SK-N-SH treated with all-trans-retinoic acid at 6 μM for 48 hours (cell line): ENCODE measurements around the gene SLC22A17.

Experiments used
- ATAC-seq: fragments of 200-7000 bp; cut with Tn5 transposase; 3 replicates; pipeline ENCODE4 v1.9.1; 2020; ENCODE audit warnings: mild to moderate bottlenecking, moderate library complexity
- ARNTL ChIP-seq: fragments of 450-650 bp; formaldehyde crosslinking; IDR thresholded peaks from 2 replicates; pipeline ENCODE4 v1.5.0; 2020; ENCODE audit warnings: low read depth, mild to moderate bottlenecking, moderate library complexity, borderline replicate concordance
- BACH2 ChIP-seq: fragments of 250-450 bp; sonication (Bioruptor Pico); IDR thresholded peaks from 2 replicates; pipeline ENCODE4 v1.9.0; 2021; ENCODE audit warnings: mild to moderate bottlenecking, borderline replicate concordance
- ESRRG ChIP-seq: fragments of 250-450 bp; sonication (Bioruptor Pico); IDR thresholded peaks from 2 replicates; pipeline ENCODE4 v1.6.1; 2021; ENCODE audit warnings: mild to moderate bottlenecking
- GLIS3 ChIP-seq: fragments of 250-450 bp; sonication (Bioruptor Pico); IDR thresholded peaks from 2 replicates; pipeline ENCODE4 v1.5.0; 2020; ENCODE audit warnings: mild to moderate bottlenecking, moderate library complexity
- ISL1 ChIP-seq: fragments of 250-450 bp; sonication (Bioruptor Pico); IDR thresholded peaks from 2 replicates; pipeline ENCODE4 v2.1.2; 2022; ENCODE audit warnings: mild to moderate bottlenecking, moderate library complexity
- OSR1 ChIP-seq: fragments of 250-450 bp; sonication (Bioruptor Pico); IDR thresholded peaks from 2 replicates; pipeline ENCODE4 v1.8.0; 2022; ENCODE audit warnings: moderate library complexity, mild to moderate bottlenecking, inconsistent platforms
- PPARA ChIP-seq: fragments of 250-450 bp; sonication (Bioruptor Pico); IDR thresholded peaks from 2 replicates; pipeline ENCODE4 v1.5.0; 2020; ENCODE audit warnings: mild to moderate bottlenecking, borderline replicate concordance
- RARB ChIP-seq: fragments of 250-450 bp; sonication (Bioruptor Pico); IDR thresholded peaks from 2 replicates; pipeline ENCODE4 v1.8.0; 2021; ENCODE audit warnings: mild to moderate bottlenecking, moderate library complexity
- SNAI2 ChIP-seq: fragments of 250-450 bp; sonication (Bioruptor Pico); IDR thresholded peaks from 2 replicates; pipeline ENCODE4 v1.5.0; 2020; ENCODE audit warnings: mild to moderate bottlenecking, moderate library complexity
- TCF4 ChIP-seq: fragments of 250-450 bp; sonication (Bioruptor Pico); IDR thresholded peaks from 2 replicates; pipeline ENCODE4 v1.8.0; 2021; ENCODE audit warnings: mild to moderate bottlenecking, moderate library complexity, borderline replicate concordance
- TOX ChIP-seq: fragments of 250-450 bp; sonication (Bioruptor Pico); IDR thresholded peaks from 2 replicates; pipeline ENCODE4 v1.8.0; 2021; ENCODE audit warnings: mild to moderate bottlenecking, moderate library complexity, borderline replicate concordance
- ZC3H10 ChIP-seq: fragments of 250-450 bp; sonication (Bioruptor Pico); IDR thresholded peaks from 2 replicates; pipeline ENCODE4 v1.5.1; 2021; ENCODE audit warnings: mild to moderate bottlenecking, moderate library complexity
- ZFP3 ChIP-seq: fragments of 250-450 bp; sonication (Bioruptor Pico); IDR thresholded peaks from 2 replicates; pipeline ENCODE4 v1.5.0; 2020; ENCODE audit warnings: mild to moderate bottlenecking, moderate library complexity
- ZFP30 ChIP-seq: fragments of 450-650 bp; formaldehyde crosslinking; IDR thresholded peaks from 2 replicates; pipeline ENCODE4 v1.5.0; 2022; ENCODE audit warnings: mild to moderate bottlenecking, moderate library complexity
- ZNF565 ChIP-seq: fragments of 450-650 bp; formaldehyde crosslinking; conservative IDR thresholded peaks from 2 replicates; pipeline ENCODE4 v1.5.0; 2020; ENCODE audit warnings: low read depth, mild to moderate bottlenecking, moderate library complexity
- ZNF8 ChIP-seq: fragments of 450-650 bp; formaldehyde crosslinking; IDR thresholded peaks from 2 replicates; pipeline ENCODE4 v1.5.0; 2020; ENCODE audit warnings: mild to moderate bottlenecking, moderate library complexity
- TF ChIP-seq, protein P1 (sequence below): fragments of 250-450 bp; sonication (Bioruptor Pico); IDR thresholded peaks from 2 replicates; pipeline ENCODE4 v1.5.0; 2020; ENCODE audit warnings: mild to moderate bottlenecking, moderate library complexity
- TF ChIP-seq, protein P2 (sequence below): fragments of 250-450 bp; sonication (Bioruptor Pico); IDR thresholded peaks from 2 replicates; pipeline ENCODE4 v1.8.0; 2021; ENCODE audit warnings: low read depth, mild to moderate bottlenecking, moderate library complexity, borderline replicate concordance
- TF ChIP-seq, protein P3 (sequence below): fragments of 250-450 bp; sonication (Bioruptor Pico); IDR thresholded peaks from 2 replicates; pipeline ENCODE4 v1.5.1; 2020; ENCODE audit warnings: low read depth, mild to moderate bottlenecking, moderate library complexity
- TF ChIP-seq, protein P4 (sequence below): fragments of 250-450 bp; sonication (Bioruptor Pico); IDR thresholded peaks from 2 replicates; pipeline ENCODE4 v1.8.0; 2020; ENCODE audit warnings: mild to moderate bottlenecking, moderate library complexity, borderline replicate concordance

Gene SLC22A17

DNA sequence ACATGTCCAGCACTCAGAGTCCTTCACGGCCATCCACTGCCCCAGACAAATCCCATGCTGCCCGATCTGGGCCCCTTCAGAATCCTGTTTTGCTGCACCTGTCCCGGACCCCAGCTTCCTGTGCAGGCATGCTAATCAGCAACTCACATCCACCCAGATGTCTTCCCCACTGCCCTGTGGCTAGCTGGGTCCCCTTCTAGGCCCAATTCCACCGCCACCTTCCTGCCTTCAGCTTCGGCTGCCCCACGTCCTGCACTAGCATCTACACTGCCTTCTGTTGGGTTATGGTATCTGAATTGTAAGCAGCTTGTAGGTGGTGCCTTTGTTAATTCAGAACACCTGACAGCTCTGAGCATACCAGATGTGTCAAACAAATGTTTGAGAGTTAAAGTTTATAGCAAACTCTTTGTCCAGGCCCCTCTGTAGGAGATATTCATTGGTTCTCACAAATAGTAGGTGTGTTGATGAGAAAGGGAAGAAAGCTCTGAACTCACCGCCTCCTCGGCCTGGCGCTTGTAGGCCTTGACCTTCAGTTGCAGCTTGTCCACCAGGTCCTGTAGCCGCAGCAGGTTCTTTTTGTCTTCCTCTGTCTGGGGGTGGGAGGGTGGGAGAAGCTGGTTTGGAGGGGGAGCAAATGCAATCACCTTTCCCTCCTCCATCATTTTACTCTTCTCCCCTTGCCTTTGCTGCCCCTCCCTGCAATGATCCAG, 30.2 kb upstream of the SLC22A17 start:
- ATAC-seq, result no peak
- TF ChIP-seq, protein P1, sequence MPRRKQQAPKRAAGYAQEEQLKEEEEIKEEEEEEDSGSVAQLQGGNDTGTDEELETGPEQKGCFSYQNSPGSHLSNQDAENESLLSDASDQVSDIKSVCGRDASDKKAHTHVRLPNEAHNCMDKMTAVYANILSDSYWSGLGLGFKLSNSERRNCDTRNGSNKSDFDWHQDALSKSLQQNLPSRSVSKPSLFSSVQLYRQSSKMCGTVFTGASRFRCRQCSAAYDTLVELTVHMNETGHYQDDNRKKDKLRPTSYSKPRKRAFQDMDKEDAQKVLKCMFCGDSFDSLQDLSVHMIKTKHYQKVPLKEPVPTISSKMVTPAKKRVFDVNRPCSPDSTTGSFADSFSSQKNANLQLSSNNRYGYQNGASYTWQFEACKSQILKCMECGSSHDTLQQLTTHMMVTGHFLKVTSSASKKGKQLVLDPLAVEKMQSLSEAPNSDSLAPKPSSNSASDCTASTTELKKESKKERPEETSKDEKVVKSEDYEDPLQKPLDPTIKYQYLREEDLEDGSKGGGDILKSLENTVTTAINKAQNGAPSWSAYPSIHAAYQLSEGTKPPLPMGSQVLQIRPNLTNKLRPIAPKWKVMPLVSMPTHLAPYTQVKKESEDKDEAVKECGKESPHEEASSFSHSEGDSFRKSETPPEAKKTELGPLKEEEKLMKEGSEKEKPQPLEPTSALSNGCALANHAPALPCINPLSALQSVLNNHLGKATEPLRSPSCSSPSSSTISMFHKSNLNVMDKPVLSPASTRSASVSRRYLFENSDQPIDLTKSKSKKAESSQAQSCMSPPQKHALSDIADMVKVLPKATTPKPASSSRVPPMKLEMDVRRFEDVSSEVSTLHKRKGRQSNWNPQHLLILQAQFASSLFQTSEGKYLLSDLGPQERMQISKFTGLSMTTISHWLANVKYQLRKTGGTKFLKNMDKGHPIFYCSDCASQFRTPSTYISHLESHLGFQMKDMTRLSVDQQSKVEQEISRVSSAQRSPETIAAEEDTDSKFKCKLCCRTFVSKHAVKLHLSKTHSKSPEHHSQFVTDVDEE (CRISPR knock-in tag), result no peak
- TF ChIP-seq ISL1 (CRISPR knock-in tag) (no peak), ZNF8 (CRISPR knock-in tag) (no peak), ZC3H10 (CRISPR knock-in tag) (no peak), ESRRG (no peak), OSR1 (no peak), TCF4 (no peak), ZNF565 (CRISPR knock-in tag) (no peak), RARB (CRISPR knock-in tag) (no peak)

DNA sequence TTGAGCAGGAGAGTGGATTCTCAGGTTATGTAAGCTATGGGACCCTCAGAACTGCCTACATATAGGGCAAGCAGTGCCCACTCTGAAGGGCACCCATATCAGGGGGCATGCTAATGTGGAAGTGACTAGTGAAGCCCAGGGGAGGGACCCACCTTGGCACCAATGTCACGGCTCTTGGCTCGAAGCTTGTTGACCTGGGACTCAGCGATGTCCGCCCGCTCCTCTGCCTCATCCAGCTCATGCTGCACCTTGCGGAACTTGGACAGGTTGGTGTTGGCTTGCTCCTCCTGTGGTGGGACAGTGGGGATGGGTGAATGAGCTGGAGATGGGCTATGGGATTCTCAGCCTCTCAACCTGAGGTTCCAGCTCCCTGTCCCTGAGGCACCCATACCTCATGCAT, 29.6 kb upstream of the SLC22A17 start:
- no peak for ATAC-seq
- TF ChIP-seq, protein P2, sequence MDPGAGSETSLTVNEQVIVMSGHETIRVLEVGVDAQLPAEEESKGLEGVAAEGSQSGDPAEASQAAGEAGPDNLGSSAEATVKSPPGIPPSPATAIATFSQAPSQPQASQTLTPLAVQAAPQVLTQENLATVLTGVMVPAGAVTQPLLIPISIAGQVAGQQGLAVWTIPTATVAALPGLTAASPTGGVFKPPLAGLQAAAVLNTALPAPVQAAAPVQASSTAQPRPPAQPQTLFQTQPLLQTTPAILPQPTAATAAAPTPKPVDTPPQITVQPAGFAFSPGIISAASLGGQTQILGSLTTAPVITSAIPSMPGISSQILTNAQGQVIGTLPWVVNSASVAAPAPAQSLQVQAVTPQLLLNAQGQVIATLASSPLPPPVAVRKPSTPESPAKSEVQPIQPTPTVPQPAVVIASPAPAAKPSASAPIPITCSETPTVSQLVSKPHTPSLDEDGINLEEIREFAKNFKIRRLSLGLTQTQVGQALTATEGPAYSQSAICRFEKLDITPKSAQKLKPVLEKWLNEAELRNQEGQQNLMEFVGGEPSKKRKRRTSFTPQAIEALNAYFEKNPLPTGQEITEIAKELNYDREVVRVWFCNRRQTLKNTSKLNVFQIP (CRISPR knock-in tag), result no peak
- TF ChIP-seq ZC3H10 (CRISPR knock-in tag), result no peak
- TF ChIP-seq ISL1 (CRISPR knock-in tag), result no peak
- TF ChIP-seq, protein P1 (CRISPR knock-in tag), result no peak
- TF ChIP-seq, protein P3, sequence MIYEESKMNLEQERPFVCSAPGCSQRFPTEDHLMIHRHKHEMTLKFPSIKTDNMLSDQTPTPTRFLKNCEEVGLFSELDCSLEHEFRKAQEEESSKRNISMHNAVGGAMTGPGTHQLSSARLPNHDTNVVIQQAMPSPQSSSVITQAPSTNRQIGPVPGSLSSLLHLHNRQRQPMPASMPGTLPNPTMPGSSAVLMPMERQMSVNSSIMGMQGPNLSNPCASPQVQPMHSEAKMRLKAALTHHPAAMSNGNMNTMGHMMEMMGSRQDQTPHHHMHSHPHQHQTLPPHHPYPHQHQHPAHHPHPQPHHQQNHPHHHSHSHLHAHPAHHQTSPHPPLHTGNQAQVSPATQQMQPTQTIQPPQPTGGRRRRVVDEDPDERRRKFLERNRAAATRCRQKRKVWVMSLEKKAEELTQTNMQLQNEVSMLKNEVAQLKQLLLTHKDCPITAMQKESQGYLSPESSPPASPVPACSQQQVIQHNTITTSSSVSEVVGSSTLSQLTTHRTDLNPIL (CRISPR knock-in tag), result no peak
- TF ChIP-seq, protein P4, sequence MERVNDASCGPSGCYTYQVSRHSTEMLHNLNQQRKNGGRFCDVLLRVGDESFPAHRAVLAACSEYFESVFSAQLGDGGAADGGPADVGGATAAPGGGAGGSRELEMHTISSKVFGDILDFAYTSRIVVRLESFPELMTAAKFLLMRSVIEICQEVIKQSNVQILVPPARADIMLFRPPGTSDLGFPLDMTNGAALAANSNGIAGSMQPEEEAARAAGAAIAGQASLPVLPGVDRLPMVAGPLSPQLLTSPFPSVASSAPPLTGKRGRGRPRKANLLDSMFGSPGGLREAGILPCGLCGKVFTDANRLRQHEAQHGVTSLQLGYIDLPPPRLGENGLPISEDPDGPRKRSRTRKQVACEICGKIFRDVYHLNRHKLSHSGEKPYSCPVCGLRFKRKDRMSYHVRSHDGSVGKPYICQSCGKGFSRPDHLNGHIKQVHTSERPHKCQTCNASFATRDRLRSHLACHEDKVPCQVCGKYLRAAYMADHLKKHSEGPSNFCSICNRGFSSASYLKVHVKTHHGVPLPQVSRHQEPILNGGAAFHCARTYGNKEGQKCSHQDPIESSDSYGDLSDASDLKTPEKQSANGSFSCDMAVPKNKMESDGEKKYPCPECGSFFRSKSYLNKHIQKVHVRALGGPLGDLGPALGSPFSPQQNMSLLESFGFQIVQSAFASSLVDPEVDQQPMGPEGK, result no peak
- TF ChIP-seq ZNF8 (CRISPR knock-in tag), result no peak
- no peak for TF ChIP-seq BACH2 (CRISPR knock-in tag)
- TF ChIP-seq SNAI2 (CRISPR knock-in tag), result no peak
- TF ChIP-seq RARB (CRISPR knock-in tag), result no peak
- no peak for TF ChIP-seq TOX
- no peak for TF ChIP-seq GLIS3 (CRISPR knock-in tag)
- TF ChIP-seq TCF4, result no peak

DNA sequence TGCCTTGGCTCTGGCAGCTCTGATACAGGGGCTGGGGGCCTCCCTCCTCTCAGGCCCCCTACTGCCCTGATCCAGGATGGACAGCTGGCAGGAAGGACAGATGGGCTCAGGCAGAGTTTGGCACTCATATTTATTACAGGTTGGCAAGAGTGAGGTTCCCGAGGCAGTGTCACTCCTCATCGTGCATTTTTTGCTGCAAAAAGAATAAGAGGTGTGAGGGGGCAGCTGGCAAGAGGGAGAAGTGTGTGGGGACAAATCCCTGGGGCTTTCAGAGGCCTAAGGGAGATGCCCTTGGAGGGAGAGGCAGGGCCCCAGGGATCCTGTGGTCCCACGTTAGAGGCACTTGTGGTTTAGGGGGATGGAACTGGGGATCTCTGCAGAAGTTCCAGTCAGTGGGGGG, 29.2 kb upstream of the SLC22A17 start:
- no peak for ATAC-seq
- TF ChIP-seq OSR1, result no peak
- TF ChIP-seq ESRRG, result no peak
- TF ChIP-seq PPARA (CRISPR knock-in tag), result no peak
- TF ChIP-seq, protein P1 (CRISPR knock-in tag), result no peak
- no peak for TF ChIP-seq SNAI2 (CRISPR knock-in tag)
- no peak for TF ChIP-seq ZNF8 (CRISPR knock-in tag)
- TF ChIP-seq, protein P4, result no peak
- TF ChIP-seq ZFP3 (CRISPR knock-in tag), result no peak
- TF ChIP-seq ISL1 (CRISPR knock-in tag), result no peak
- no peak for TF ChIP-seq TCF4
- no peak for TF ChIP-seq ZFP30 (CRISPR knock-in tag)
- TF ChIP-seq ARNTL (CRISPR knock-in tag), result no peak
- no peak for TF ChIP-seq ZNF565 (CRISPR knock-in tag)
